Thoracic aorta (tissue), 2 donors: Measurements from ENCODE around the gene ESM1. TPM values are rescaled to one million over a fixed set of nuclear protein-coding genes. Genes with fewer than 3 reads are reported as not detected.

Experiments
- ATAC-seq: fragments of 150-250 bp; one replicate; pipeline ENCODE4 v1.8.0; 2017; ENCODE audit warnings: low read depth; ENCODE audit not compliant: insufficient number of reproducible peaks, low FRiP score
- DNase-seq: peaks from one replicate; pipeline ENCODE4 v3.0.0-alpha.2; 2020; ENCODE audit warnings: low spot score
- H3K27ac ChIP-seq, 2 donors: fragments of 200-600 bp; sonication (generic); 1 replicate in 1 of 2; 2 replicates in 1 of 2; pipeline ENCODE4 v1.5.1; 2016; ENCODE audit warnings: mild to moderate bottlenecking in 2 of 2, moderate library complexity in 2 of 2
- H3K27me3 ChIP-seq: fragments of 200-600 bp; sonication (generic); replicated peaks from 2 replicates; pipeline ENCODE4 v1.6.0; 2016; ENCODE audit warnings: mild to moderate bottlenecking; ENCODE audit not compliant: insufficient read depth
- H3K36me3 ChIP-seq: fragments of 200-600 bp; sonication (generic); one replicate; pipeline ENCODE4 v1.5.1; 2016
- H3K4me1 ChIP-seq, 2 donors: fragments of 200-600 bp; sonication (generic); 1 replicate in 1 of 2; 2 replicates in 1 of 2; pipeline versions ENCODE4 v1.5.1 to v1.6.0; 2016; ENCODE audit warnings: low read depth in 2 of 2, mild to moderate bottlenecking in 1 of 2; ENCODE audit not compliant: control insufficient read depth in 1 of 2
- H3K4me3 ChIP-seq: fragments of 200-600 bp; sonication (generic); 2 replicates; pipeline ENCODE4 v1.5.1; 2016; ENCODE audit warnings: mild to moderate bottlenecking
- H3K9me3 ChIP-seq: fragments of 200-600 bp; sonication (generic); 2 replicates; pipeline ENCODE4 v1.5.1; 2016
- CTCF ChIP-seq: fragments of 200-600 bp; sonication (generic); IDR thresholded peaks from one replicate; pipeline ENCODE4 v1.5.1; 2019; ENCODE audit warnings: antibody characterized with exemption
- total RNA-seq, 2 donors: library from RNA; depleted of rRNA; stranded (reverse); fragments of >200 nt; gene quantifications; one replicate each; pipeline versions ENCODE4 v1.1.0 to v1.2.3, GENCODE V29; 2016

The ESM1 gene
- total RNA-seq, 2 donors from 2014 or later: 1.8 to 3.9 TPM

- DNase-seq (no peak), ATAC-seq (no peak)
- no peak overlapping the region for H3K27ac ChIP-seq
- H3K4me3 ChIP-seq: no peak overlapping the region
- no peaks in the 10 kb centered on the region for H3K4me1 ChIP-seq
- H3K9me3 ChIP-seq: no peaks in the 10 kb centered on the region
- TF ChIP-seq CTCF: no peak
- H3K36me3 ChIP-seq: no peaks in the 10 kb centered on the region
- H3K27me3 ChIP-seq: no peaks in the 10 kb centered on the region
These were observed 39.0 kb downstream of the ESM1 start for GRCh38 chr5:54946306-54946819.

GRCh38 chr5:54944364-54944763, 41.0 kb downstream of the ESM1 start:
- DNase-seq: no peak
- no peak overlapping the region for H3K4me3 ChIP-seq
- ATAC-seq: no peak
- TF ChIP-seq CTCF: peak; percentile 64
- H3K27ac ChIP-seq: no peak overlapping the region
- H3K36me3 ChIP-seq: no peaks in the 10 kb centered on the region
- no peaks in the 10 kb centered on the region for H3K27me3 ChIP-seq
- H3K4me1 ChIP-seq: no peaks in the 10 kb centered on the region
- H3K9me3 ChIP-seq: no peaks in the 10 kb centered on the region

GRCh38 chr5:54942064-54942778, 43.2 kb downstream of the ESM1 start:
- no peak for TF ChIP-seq CTCF
- no peak for ATAC-seq
- no peak for DNase-seq
- H3K4me1 ChIP-seq: no peaks in the 10 kb centered on the region
- no peaks in the 10 kb centered on the region for H3K36me3 ChIP-seq
- H3K9me3 ChIP-seq: no peaks in the 10 kb centered on the region
- no peak overlapping the region for H3K27ac ChIP-seq
- H3K4me3 ChIP-seq: no peak overlapping the region
- H3K27me3 ChIP-seq: no peaks in the 10 kb centered on the region

- no peak for ATAC-seq
- no peaks in the 10 kb centered on the region for H3K27me3 ChIP-seq
- H3K36me3 ChIP-seq: no peaks in the 10 kb centered on the region
- H3K4me1 ChIP-seq: peaks cover 0 to 5% of the 10 kb centered on the region in 2 donors
- H3K27ac ChIP-seq: no peak overlapping the region
- H3K9me3 ChIP-seq: no peaks in the 10 kb centered on the region
- no peak for DNase-seq
- no peak for TF ChIP-seq CTCF
- H3K4me3 ChIP-seq: no peak overlapping the region
These were observed 49.2 kb downstream of the ESM1 start for GRCh38 chr5:54936201-54936600.

- TF ChIP-seq CTCF: no peak
- no peaks in the 10 kb centered on the region for H3K27me3 ChIP-seq
- H3K36me3 ChIP-seq: no peaks in the 10 kb centered on the region
- H3K27ac ChIP-seq: no peak overlapping the region
- no peak for ATAC-seq
- no peak overlapping the region for H3K4me3 ChIP-seq
- H3K9me3 ChIP-seq: no peaks in the 10 kb centered on the region
- no peak for DNase-seq
- peaks cover 0 to 5% of the 10 kb centered on the region in 2 donors for H3K4me1 ChIP-seq
These were observed 52.6 kb downstream of the ESM1 start for GRCh38 chr5:54932789-54933188.
